ENCODE results near the gene SLC44A4. TPM values are rescaled to one million over a fixed set of nuclear protein-coding genes. Genes with fewer than 3 reads are reported as not detected.

SLC44A4 gene
- total and polyA plus RNA-seq, 9 of the 15 experiments (the other 6 are each of a cell fraction or from before 2014, with no cell fraction given): 7.9 to 18.6 (median 11.2) TPM

DNA sequence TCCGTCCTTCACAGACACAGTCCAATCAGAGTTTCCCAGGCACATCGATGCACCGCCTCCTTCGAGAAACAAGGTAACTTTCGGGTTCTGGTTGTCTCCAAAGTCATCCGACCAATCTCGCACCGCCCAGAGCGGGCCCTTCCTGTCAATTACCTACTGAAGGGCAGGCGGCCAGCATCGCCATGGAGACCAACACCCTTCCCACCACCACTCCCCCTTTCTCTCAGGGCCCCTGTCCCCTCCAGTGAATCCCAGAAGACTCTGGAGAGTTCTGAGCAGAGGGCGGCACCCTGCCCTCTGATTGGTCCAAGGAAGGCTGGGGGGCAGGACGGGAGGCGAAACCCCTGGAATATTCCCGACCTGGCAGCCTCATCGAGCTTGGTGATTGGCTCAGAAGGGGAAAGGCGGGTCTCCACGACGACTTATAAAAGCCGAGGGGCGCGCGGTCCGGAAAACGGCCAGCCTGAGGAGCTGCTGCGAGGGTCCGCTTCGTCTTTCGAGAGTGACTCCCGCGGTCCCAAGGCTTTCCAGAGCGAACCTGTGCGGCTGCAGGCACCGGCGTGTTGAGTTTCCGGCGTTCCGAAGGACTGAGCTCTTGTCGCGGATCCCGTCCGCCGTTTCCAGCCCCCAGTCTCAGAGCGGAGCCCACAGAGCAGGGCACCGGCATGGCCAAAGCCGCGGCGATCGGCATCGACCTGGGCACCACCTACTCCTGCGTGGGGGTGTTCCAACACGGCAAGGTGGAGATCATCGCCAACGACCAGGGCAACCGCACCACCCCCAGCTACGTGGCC lies 51.3 kb downstream of the SLC44A4 start, which contains the start of gene HSPA1B (continued):
- TF ChIP-seq, protein P1, sequence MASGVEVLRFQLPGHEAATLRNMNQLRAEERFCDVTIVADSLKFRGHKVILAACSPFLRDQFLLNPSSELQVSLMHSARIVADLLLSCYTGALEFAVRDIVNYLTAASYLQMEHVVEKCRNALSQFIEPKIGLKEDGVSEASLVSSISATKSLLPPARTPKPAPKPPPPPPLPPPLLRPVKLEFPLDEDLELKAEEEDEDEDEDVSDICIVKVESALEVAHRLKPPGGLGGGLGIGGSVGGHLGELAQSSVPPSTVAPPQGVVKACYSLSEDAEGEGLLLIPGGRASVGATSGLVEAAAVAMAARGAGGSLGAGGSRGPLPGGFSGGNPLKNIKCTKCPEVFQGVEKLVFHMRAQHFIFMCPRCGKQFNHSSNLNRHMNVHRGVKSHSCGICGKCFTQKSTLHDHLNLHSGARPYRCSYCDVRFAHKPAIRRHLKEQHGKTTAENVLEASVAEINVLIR (CRISPR knock-in tag; IDR thresholded peaks at IDR 0.05): peak; percentile 45; the same call in 1 of the 2 replicates
- TF ChIP-seq, protein P2, sequence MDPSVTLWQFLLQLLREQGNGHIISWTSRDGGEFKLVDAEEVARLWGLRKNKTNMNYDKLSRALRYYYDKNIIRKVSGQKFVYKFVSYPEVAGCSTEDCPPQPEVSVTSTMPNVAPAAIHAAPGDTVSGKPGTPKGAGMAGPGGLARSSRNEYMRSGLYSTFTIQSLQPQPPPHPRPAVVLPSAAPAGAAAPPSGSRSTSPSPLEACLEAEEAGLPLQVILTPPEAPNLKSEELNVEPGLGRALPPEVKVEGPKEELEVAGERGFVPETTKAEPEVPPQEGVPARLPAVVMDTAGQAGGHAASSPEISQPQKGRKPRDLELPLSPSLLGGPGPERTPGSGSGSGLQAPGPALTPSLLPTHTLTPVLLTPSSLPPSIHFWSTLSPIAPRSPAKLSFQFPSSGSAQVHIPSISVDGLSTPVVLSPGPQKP (CRISPR knock-in tag; IDR thresholded peaks at IDR 0.05): no peak
- TF ChIP-seq NFE2 (IDR thresholded peaks at IDR 0.05; ENCODE audit: low read depth): no peak; the same call in 1 of the 2 replicates
- no peak for TF ChIP-seq MCM7 (IDR thresholded peaks at IDR 0.05)
- peak; percentile 56; the same call in 1 of the 2 replicates for TF ChIP-seq ZNF23 (CRISPR knock-in tag; IDR thresholded peaks at IDR 0.05)
- no peak for TF ChIP-seq ILF3 (IDR thresholded peaks at IDR 0.05; ENCODE audit: borderline replicate concordance)
- TF ChIP-seq, protein P3, sequence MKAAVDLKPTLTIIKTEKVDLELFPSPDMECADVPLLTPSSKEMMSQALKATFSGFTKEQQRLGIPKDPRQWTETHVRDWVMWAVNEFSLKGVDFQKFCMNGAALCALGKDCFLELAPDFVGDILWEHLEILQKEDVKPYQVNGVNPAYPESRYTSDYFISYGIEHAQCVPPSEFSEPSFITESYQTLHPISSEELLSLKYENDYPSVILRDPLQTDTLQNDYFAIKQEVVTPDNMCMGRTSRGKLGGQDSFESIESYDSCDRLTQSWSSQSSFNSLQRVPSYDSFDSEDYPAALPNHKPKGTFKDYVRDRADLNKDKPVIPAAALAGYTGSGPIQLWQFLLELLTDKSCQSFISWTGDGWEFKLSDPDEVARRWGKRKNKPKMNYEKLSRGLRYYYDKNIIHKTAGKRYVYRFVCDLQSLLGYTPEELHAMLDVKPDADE (conservative IDR thresholded peaks at IDR 0.05; ENCODE audit: control insufficient read depth, low read depth, low read length): peak; percentile 95
- no peak for TF ChIP-seq SNRNP70 (optimal IDR thresholded peaks at IDR 0.05; ENCODE audit: low read depth, low read length)
- TF ChIP-seq, protein P4, sequence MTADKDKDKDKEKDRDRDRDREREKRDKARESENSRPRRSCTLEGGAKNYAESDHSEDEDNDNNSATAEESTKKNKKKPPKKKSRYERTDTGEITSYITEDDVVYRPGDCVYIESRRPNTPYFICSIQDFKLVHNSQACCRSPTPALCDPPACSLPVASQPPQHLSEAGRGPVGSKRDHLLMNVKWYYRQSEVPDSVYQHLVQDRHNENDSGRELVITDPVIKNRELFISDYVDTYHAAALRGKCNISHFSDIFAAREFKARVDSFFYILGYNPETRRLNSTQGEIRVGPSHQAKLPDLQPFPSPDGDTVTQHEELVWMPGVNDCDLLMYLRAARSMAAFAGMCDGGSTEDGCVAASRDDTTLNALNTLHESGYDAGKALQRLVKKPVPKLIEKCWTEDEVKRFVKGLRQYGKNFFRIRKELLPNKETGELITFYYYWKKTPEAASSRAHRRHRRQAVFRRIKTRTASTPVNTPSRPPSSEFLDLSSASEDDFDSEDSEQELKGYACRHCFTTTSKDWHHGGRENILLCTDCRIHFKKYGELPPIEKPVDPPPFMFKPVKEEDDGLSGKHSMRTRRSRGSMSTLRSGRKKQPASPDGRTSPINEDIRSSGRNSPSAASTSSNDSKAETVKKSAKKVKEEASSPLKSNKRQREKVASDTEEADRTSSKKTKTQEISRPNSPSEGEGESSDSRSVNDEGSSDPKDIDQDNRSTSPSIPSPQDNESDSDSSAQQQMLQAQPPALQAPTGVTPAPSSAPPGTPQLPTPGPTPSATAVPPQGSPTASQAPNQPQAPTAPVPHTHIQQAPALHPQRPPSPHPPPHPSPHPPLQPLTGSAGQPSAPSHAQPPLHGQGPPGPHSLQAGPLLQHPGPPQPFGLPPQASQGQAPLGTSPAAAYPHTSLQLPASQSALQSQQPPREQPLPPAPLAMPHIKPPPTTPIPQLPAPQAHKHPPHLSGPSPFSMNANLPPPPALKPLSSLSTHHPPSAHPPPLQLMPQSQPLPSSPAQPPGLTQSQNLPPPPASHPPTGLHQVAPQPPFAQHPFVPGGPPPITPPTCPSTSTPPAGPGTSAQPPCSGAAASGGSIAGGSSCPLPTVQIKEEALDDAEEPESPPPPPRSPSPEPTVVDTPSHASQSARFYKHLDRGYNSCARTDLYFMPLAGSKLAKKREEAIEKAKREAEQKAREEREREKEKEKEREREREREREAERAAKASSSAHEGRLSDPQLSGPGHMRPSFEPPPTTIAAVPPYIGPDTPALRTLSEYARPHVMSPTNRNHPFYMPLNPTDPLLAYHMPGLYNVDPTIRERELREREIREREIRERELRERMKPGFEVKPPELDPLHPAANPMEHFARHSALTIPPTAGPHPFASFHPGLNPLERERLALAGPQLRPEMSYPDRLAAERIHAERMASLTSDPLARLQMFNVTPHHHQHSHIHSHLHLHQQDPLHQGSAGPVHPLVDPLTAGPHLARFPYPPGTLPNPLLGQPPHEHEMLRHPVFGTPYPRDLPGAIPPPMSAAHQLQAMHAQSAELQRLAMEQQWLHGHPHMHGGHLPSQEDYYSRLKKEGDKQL (CRISPR knock-in tag; IDR thresholded peaks at IDR 0.05; ENCODE audit: borderline replicate concordance): 0 out of 2 replicates have a peak, but pooled peaks have one; percentile 45
- TF ChIP-seq DDX20 (tag; IDR thresholded peaks at IDR 0.05; ENCODE audit: low read depth): no peak
- peak in 1 of 2 experiments; percentile 78; a peak in 1 of 3 replicates for TF ChIP-seq CBX3 (IDR thresholded peaks at IDR 0.05; ENCODE audit: borderline replicate concordance in 1 of 2, low read length in 2 of 2)
- TF ChIP-seq, protein P5, sequence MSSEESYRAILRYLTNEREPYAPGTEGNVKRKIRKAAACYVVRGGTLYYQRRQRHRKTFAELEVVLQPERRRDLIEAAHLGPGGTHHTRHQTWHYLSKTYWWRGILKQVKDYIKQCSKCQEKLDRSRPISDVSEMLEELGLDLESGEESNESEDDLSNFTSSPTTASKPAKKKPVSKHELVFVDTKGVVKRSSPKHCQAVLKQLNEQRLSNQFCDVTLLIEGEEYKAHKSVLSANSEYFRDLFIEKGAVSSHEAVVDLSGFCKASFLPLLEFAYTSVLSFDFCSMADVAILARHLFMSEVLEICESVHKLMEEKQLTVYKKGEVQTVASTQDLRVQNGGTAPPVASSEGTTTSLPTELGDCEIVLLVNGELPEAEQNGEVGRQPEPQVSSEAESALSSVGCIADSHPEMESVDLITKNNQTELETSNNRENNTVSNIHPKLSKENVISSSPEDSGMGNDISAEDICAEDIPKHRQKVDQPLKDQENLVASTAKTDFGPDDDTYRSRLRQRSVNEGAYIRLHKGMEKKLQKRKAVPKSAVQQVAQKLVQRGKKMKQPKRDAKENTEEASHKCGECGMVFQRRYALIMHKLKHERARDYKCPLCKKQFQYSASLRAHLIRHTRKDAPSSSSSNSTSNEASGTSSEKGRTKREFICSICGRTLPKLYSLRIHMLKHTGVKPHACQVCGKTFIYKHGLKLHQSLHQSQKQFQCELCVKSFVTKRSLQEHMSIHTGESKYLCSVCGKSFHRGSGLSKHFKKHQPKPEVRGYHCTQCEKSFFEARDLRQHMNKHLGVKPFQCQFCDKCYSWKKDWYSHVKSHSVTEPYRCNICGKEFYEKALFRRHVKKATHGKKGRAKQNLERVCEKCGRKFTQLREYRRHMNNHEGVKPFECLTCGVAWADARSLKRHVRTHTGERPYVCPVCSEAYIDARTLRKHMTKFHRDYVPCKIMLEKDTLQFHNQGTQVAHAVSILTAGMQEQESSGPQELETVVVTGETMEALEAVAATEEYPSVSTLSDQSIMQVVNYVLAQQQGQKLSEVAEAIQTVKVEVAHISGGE (CRISPR knock-in tag; IDR thresholded peaks at IDR 0.05): peak in 1 of 3 experiments; percentile 53; a peak in 1 of 6 replicates
